HepG2 (cell line): ENCODE results near the gene RALBP1. TPM values are rescaled to one million over a fixed set of nuclear protein-coding genes. Genes with fewer than 3 reads are reported as not detected.

Experiments
- ATAC-seq: fragments of 200-7000 bp; cut with Tn5 transposase; 3 replicates; pipeline ENCODE4 v1.9.1; 2020; ENCODE audit warnings: mild to moderate bottlenecking, moderate library complexity
- BruUV-seq: library from RNA; stranded (reverse); fragments of 400-500 nt; replicated peaks from 2 replicates; lab custom pipeline; 2021; lab: Mats Ljungman, UMichigan
- CTCF ChIA-PET: fragments of 300-600 bp; formaldehyde crosslinking; extraction: SDS; loops from one replicate; lab custom pipeline; 2021; ENCODE audit warnings: low total read pairs, inconsistent platforms, low intra/inter-chr PET ratio; lab: Yijun Ruan, JAX
- POLR2A ChIA-PET: fragments of 350-600 bp; sonication (Branson Sonifier 250); formaldehyde crosslinking; loops from one replicate; lab custom pipeline; 2020; ENCODE audit warnings: antibody characterized with exemption, inconsistent platforms; lab: Yijun Ruan, JAX
- DNase-seq: peaks from one replicate; pipeline ENCODE4 v3.0.0-alpha.2; 2015; ENCODE audit warnings: low spot score
- FAIRE-seq: peaks from 3 replicates; lab custom pipeline; 2011; peaks lifted over from hg19 to GRCh38; lab: Jason Lieb, UNC
- H2AFZ ChIP-seq: one replicate; pipeline ENCODE4 v1.6.1; 2011; ENCODE audit warnings: low read length, inconsistent platforms
- H3K27ac ChIP-seq: fragments of 300-600 bp; 3 replicates; pipeline ENCODE4 v1.8.0; 2011; ENCODE audit warnings: mixed run types, mild to moderate bottlenecking, mixed read lengths, low read length, inconsistent platforms; ENCODE audit not compliant: insufficient read depth; ENCODE audit errors: extremely low read length
- H3K27me3 ChIP-seq, 2 experiments: fragments of 200-600 bp in 1 of 2; 2 replicates in 1 of 2; 3 replicates in 1 of 2; pipeline versions ENCODE4 v1.6.0 to v1.8.0; 2011; ENCODE audit warnings: low read length in 2 of 2, mild to moderate bottlenecking in 2 of 2, moderate library complexity in 2 of 2, inconsistent platforms in 1 of 2; ENCODE audit not compliant: insufficient read depth in 2 of 2, control insufficient read depth in 1 of 2
- H3K36me3 ChIP-seq, 2 experiments: fragments of 200-600 bp in 1 of 2; replicated peaks in 1 of 2; 2 replicates in 1 of 2; 3 replicates in 1 of 2; pipeline versions ENCODE4 v1.5.1 to v1.8.0; 2011; ENCODE audit warnings: low read length in 2 of 2, inconsistent platforms in 1 of 2; ENCODE audit not compliant: insufficient read depth in 2 of 2, control insufficient read depth in 1 of 2
- H3K4me1 ChIP-seq: 2 replicates; pipeline ENCODE4 v1.5.1; 2012; ENCODE audit warnings: low read length, inconsistent platforms; ENCODE audit not compliant: insufficient read depth
- H3K4me2 ChIP-seq: 2 replicates; pipeline ENCODE4 v1.6.0; 2011; ENCODE audit warnings: low read depth, low read length, inconsistent platforms
- H3K4me3 ChIP-seq, 3 experiments: fragments of 200-600 bp in 1 of 3; sonication (generic), shearing (Covaris generic) in 1 of 3; replicated peaks in 1 of 3; 2 replicates each; pipeline ENCODE4 v1.5.1; 2011 to 2016; ENCODE audit warnings: low read length in 3 of 3, inconsistent platforms in 2 of 3, low read depth in 2 of 3, mild to moderate bottlenecking in 2 of 3, control low read depth in 1 of 3, mixed read lengths in 1 of 3; ENCODE audit not compliant: insufficient read depth in 1 of 3
- H3K79me2 ChIP-seq: one replicate; pipeline ENCODE4 v1.6.1; 2011; ENCODE audit warnings: low read length, inconsistent platforms; ENCODE audit not compliant: insufficient read depth
- H3K9ac ChIP-seq: 2 replicates; pipeline ENCODE4 v1.6.0; 2011; ENCODE audit warnings: mild to moderate bottlenecking, low read depth, low read length, inconsistent platforms; ENCODE audit not compliant: insufficient read depth
- H3K9me3 ChIP-seq: 2 replicates; pipeline ENCODE4 v1.5.1; 2012; ENCODE audit warnings: mild to moderate bottlenecking, low read length
- H4K20me1 ChIP-seq: 2 replicates; pipeline ENCODE4 v1.6.0; 2011; ENCODE audit warnings: inconsistent platforms, mild to moderate bottlenecking, low read length, moderate library complexity; ENCODE audit not compliant: insufficient read depth
- CEBPB ChIP-seq: IDR thresholded peaks from 2 replicates; pipeline ENCODE4 v1.6.1; 2011; ENCODE audit warnings: low read depth, low read length, improper control_type of control experiment, borderline replicate concordance
- GABPB1 ChIP-seq: IDR thresholded peaks from 2 replicates; pipeline ENCODE4 v1.6.1; 2016; ENCODE audit warnings: mild to moderate bottlenecking, missing genetic modification reagents, moderate library complexity, missing compliant biosample characterization
- JUND ChIP-seq: sonication (generic); formaldehyde crosslinking; IDR thresholded peaks from 2 replicates; pipeline ENCODE4 v1.8.0; 2022; ENCODE audit warnings: mild to moderate bottlenecking, missing genetic modification reagents
- NCOA1 ChIP-seq: sonication (generic); formaldehyde crosslinking; IDR thresholded peaks from 2 replicates; pipeline ENCODE4 v1.9.0; 2021; ENCODE audit warnings: missing genetic modification reagents
- TBX3 ChIP-seq: fragments of 450-650 bp; IDR thresholded peaks from 2 replicates; pipeline ENCODE4 v1.6.1; 2017; ENCODE audit warnings: antibody characterized with exemption, mild to moderate bottlenecking, inconsistent platforms, borderline replicate concordance
- ZNF720 ChIP-seq: sonication (generic); formaldehyde crosslinking; IDR thresholded peaks from 2 replicates; pipeline ENCODE4 v1.4.0; 2020; ENCODE audit warnings: missing genetic modification reagents
- ZSCAN22 ChIP-seq: sonication (generic); formaldehyde crosslinking; IDR thresholded peaks from 2 replicates; pipeline ENCODE4 v1.4.0; 2020; ENCODE audit warnings: mild to moderate bottlenecking, missing genetic modification reagents
- WGBS: methylation state at CpG from one replicate; pipeline ENCODE4 v1.1.6; 2017; ENCODE audit warnings: low lambda C conversion rate; 5-methylcytosine and 5-hydroxymethylcytosine counted together
- in situ Hi-C: cut with HindIII; loops from 2 replicates; pipeline ENCODE4 v1.10.0; 2017; ENCODE audit warnings: low pct_unique_long_range_greater_than_20kb; ENCODE audit not compliant: extremely low pct_ligation_motif_present
- intact Hi-C: fragments of 100-400 bp; cut with micrococcal nuclease; formaldehyde crosslinking; loops from one replicate; pipeline ENCODE4 v1.10.0; 2022; ENCODE audit not compliant: unreplicated experiment
- polyA plus RNA-seq, 8 experiments: library from polyadenylated mRNA; depleted of rRNA in 3 of 8; stranded (reverse) in 7 of 8; unstranded in 1 of 8; fragments of >200 nt; fragmentation: Illumina TruSeq in 4 of 8; extraction: Trizol in 4 of 8; gene quantifications; 2 replicates each; pipeline versions ENCODE4 v1.2.1 to v1.2.3, GENCODE V29; 2011 to 2016; ENCODE audit warnings: low read depth in 4 of 8, missing spikeins in 1 of 8, mixed read lengths in 1 of 8; ENCODE audit not compliant: insufficient read depth in 1 of 8
- total RNA-seq, 5 experiments: library from RNA; depleted of rRNA; stranded (reverse); fragments of >200 nt; fragmentation: Illumina TruSeq; extraction: Trizol; gene quantifications; 2 replicates each; pipeline ENCODE4 v1.2.3, GENCODE V29; 2016; ENCODE audit warnings: low read depth in 1 of 5
- TF ChIP-seq, protein P1 (sequence below): sonication (generic); formaldehyde crosslinking; IDR thresholded peaks from 2 replicates; pipeline ENCODE4 v1.8.0; 2022; ENCODE audit warnings: mild to moderate bottlenecking, missing genetic modification reagents, borderline replicate concordance
- TF ChIP-seq, protein P2 (sequence below): sonication (generic); formaldehyde crosslinking; IDR thresholded peaks from 2 replicates; pipeline ENCODE4 v1.8.0; 2022; ENCODE audit warnings: mild to moderate bottlenecking, missing genetic modification reagents

RALBP1 gene
- total and polyA plus RNA-seq, 2 of the 13 experiments (the other 11 are each of a cell fraction or from before 2014, with no cell fraction given) = 24.5 to 33.1 TPM

DNA sequence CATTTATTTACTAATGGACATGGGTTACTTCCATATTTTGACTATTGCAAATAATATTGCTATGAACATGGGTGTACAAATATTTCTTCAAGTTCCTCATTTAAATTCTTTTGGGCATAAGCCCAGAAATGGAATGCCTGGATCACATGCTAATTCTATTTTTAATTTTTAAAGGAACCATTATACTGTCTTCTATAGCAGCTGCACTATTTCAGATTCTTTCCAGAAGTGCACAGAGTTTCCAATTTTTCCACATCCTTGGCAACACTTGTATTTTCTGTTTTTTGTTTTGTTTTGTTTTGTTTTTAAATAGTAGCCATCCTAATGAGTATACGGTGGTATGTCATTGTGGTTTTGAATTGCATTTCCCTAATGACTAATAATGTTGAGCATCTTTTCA lies 8.5 kb upstream of the RALBP1 start (continued):
- no peak for TF ChIP-seq ZNF720 (CRISPR knock-in tag)

DNA sequence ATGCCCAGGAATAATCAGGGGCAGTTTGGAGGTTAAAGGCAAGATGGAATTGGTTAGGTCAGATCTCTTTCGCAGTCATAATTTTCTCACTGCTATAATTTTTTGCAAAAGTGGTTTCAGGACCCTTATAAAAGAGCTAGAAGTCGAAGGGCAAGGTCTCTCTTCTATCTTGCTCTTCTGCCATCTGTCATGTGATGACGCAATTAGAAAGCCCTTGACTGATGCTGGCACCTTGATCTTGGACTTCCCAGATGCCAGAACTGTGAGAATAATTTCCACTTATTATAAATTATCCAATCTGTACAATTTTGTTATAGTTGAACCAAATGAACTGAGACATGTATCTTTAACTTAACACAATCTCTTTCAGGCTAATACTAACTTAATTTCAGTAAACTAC lies 6.3 kb upstream of the RALBP1 start:
- Histone ChIP-seq H2AFZ (no peak overlapping the region), H4K20me1 (no peaks in the 10 kb centered on the region), H3K9ac (no peak overlapping the region), H3K4me3 (no peak overlapping the region), H3K36me3 (no peaks in the 10 kb centered on the region), H3K79me2 (no peaks in the 10 kb centered on the region), H3K27ac (no peak overlapping the region), H3K4me2 (no peak overlapping the region), H3K9me3 (peaks cover 9% of the 10 kb centered on the region; the same call in 1 of the 2 replicates), H3K4me1 (peaks cover 14% of the 10 kb centered on the region), H3K27me3 (no peaks in the 10 kb centered on the region)
- DNase-seq (no peak), ATAC-seq (no peak), FAIRE-seq (no peak)
- intact Hi-C loops (loop anchor here (5.0 kb wide), 1 partner anchor 312 kb away; no protein-coding TSS in a partner anchor), in situ Hi-C loops (no loop called here)
- TF ChIP-seq NCOA1 (CRISPR knock-in tag) (no peak), CEBPB (0 out of 2 replicates have a peak, but pooled peaks have one; percentile 18), ZSCAN22 (no peak)
- POLR2A ChIA-PET = no interaction called here
- CTCF ChIA-PET = no interaction called here
- BruUV-seq = no TSS peak
- 40% methylated on average over 3 of the region's 3 CpGs for WGBS

DNA sequence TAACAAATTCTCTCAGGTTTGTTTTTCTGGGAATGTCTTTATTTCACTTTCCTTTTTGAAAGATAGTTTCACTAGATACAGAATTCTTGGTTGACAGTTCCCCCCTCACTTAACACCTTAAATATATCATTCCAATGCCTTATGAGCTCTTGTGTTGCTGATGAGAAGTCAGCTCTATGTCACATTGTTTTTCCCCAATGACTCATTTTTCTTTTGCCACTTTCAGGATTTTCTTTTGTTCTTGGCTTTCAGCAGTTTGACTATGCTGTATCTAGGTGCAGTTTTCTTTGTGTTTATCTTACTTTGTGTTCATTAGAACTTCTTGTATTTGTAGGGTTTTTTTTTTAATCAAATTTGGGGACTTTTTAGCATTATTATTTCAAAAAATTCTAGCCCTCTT lies 5.6 kb upstream of the RALBP1 start:
- Histone ChIP-seq H3K79me2 (no peaks in the 10 kb centered on the region), H3K27ac (no peak overlapping the region), H3K27me3 (no peaks in the 10 kb centered on the region), H3K9ac (no peak overlapping the region), H3K4me1 (peaks cover 18% of the 10 kb centered on the region), H3K4me2 (no peak overlapping the region), H3K4me3 (no peak overlapping the region), H2AFZ (no peak overlapping the region), H3K36me3 (no peaks in the 10 kb centered on the region), H3K9me3 (peaks cover 9% of the 10 kb centered on the region; the same call in 1 of the 2 replicates), H4K20me1 (no peaks in the 10 kb centered on the region)
- BruUV-seq = no TSS peak
- ATAC-seq = no peak
- intact Hi-C loops (loop anchor here (5.0 kb wide), 1 partner anchor 312 kb away; no protein-coding TSS in a partner anchor), in situ Hi-C loops (no loop called here)
- no peak for FAIRE-seq
- POLR2A ChIA-PET = no interaction called here
- DNase-seq = no peak
- CTCF ChIA-PET = no interaction called here
- TF ChIP-seq, protein P1, sequence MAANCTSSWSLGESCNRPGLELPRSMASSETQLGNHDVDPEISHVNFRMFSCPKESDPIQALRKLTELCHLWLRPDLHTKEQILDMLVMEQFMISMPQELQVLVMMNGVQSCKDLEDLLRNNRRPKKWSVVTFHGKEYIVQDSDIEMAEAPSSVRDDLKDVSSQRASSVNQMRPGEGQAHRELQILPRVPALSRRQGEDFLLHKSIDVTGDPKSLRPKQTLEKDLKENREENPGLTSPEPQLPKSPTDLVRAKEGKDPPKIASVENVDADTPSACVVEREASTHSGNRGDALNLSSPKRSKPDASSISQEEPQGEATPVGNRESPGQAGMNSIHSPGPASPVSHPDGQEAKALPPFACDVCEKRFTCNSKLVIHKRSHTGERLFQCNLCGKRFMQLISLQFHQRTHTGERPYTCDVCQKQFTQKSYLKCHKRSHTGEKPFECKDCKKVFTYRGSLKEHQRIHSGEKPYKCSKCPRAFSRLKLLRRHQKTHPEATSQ (CRISPR knock-in tag) = no peak
- TF ChIP-seq GABPB1 (CRISPR knock-in tag) (no peak), JUND (CRISPR knock-in tag) (no peak), TBX3 (no peak)
- TF ChIP-seq, protein P2, sequence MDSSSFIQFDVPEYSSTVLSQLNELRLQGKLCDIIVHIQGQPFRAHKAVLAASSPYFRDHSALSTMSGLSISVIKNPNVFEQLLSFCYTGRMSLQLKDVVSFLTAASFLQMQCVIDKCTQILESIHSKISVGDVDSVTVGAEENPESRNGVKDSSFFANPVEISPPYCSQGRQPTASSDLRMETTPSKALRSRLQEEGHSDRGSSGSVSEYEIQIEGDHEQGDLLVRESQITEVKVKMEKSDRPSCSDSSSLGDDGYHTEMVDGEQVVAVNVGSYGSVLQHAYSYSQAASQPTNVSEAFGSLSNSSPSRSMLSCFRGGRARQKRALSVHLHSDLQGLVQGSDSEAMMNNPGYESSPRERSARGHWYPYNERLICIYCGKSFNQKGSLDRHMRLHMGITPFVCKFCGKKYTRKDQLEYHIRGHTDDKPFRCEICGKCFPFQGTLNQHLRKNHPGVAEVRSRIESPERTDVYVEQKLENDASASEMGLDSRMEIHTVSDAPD = no peak
